ENCODE measurements around the gene HS3ST5. TPM values are rescaled to one million over a fixed set of nuclear protein-coding genes. Genes with fewer than 3 reads are reported as not detected.

Gene HS3ST5
- total RNA-seq, 1 experiment from 2014 or later, result 0.29 TPM

DNA sequence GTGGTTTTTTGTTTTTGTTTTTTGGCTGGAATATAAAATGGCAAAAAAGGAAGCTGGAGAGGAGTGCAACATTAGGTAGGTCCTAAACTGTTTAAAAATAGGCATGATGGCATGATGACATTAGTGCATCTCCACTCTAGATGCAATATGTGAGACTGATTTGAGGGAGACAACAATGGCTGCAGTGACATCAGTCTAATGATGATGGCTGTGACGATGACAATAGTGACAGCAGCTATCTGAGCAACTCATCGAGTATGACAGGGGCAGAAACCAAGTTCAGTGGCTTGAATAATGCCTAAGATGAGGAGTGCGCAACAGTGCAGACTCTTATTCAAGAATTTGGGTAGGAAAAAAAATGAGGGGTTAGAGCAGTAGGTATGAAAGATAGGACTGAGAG lies 82.0 kb downstream of the HS3ST5 start:
- H3K36me3 ChIP-seq (ENCODE audit: control insufficient read depth, insufficient read depth, low read length), result no peaks in the 10 kb centered on the region
- H3K4me1 Mint-ChIP-seq (ENCODE audit: low read depth, unreplicated experiment), result no peaks in the 10 kb centered on the region
- TF ChIP-seq, protein P1, sequence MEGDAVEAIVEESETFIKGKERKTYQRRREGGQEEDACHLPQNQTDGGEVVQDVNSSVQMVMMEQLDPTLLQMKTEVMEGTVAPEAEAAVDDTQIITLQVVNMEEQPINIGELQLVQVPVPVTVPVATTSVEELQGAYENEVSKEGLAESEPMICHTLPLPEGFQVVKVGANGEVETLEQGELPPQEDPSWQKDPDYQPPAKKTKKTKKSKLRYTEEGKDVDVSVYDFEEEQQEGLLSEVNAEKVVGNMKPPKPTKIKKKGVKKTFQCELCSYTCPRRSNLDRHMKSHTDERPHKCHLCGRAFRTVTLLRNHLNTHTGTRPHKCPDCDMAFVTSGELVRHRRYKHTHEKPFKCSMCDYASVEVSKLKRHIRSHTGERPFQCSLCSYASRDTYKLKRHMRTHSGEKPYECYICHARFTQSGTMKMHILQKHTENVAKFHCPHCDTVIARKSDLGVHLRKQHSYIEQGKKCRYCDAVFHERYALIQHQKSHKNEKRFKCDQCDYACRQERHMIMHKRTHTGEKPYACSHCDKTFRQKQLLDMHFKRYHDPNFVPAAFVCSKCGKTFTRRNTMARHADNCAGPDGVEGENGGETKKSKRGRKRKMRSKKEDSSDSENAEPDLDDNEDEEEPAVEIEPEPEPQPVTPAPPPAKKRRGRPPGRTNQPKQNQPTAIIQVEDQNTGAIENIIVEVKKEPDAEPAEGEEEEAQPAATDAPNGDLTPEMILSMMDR (IDR thresholded peaks at IDR 0.05; ENCODE audit: insufficient read depth in 1 of 2, low read depth in 1 of 2, low read length in 1 of 2, severe bottlenecking in 1 of 2, unreplicated experiment in 1 of 2), result no peak
- POLR2A ChIA-PET, result interaction anchor here (0.6 kb wide), 1 partner anchor 10 kb away, joined by 3 read pairs; no protein-coding TSS in a partner anchor
- no peaks in the 10 kb centered on the region for H3K9me3 Mint-ChIP-seq (ENCODE audit: unreplicated experiment)
- no peak for DNase-seq
- no TSS peak for BruUV-seq (replicated peaks)
- no peaks in the 10 kb centered on the region for H3K36me3 Mint-ChIP-seq (ENCODE audit: insufficient read depth, unreplicated experiment)
- H3K4me3 Mint-ChIP-seq (ENCODE audit: unreplicated experiment), result no peak overlapping the region
- intact Hi-C loops (cut with micrococcal nuclease; ENCODE audit: unreplicated experiment), result no loop called here
- H3K4me1 ChIP-seq, result no peaks in the 10 kb centered on the region
- H3K27me3 Mint-ChIP-seq (ENCODE audit: insufficient read depth, unreplicated experiment), result peaks cover 3% of the 10 kb centered on the region
- CTCF ChIA-PET, result no interaction called here
- H3K27ac Mint-ChIP-seq (ENCODE audit: unreplicated experiment), result no peak overlapping the region
- no peak overlapping the region for H3K4me3 ChIP-seq (ENCODE audit: low read depth, low read length)
- H3K9me3 ChIP-seq, result no peaks in the 10 kb centered on the region
- no peaks in the 10 kb centered on the region; the same call in 1 of the 2 replicates for H3K27me3 ChIP-seq (replicated peaks; ENCODE audit: control insufficient read depth, insufficient read depth, low read length)

DNA sequence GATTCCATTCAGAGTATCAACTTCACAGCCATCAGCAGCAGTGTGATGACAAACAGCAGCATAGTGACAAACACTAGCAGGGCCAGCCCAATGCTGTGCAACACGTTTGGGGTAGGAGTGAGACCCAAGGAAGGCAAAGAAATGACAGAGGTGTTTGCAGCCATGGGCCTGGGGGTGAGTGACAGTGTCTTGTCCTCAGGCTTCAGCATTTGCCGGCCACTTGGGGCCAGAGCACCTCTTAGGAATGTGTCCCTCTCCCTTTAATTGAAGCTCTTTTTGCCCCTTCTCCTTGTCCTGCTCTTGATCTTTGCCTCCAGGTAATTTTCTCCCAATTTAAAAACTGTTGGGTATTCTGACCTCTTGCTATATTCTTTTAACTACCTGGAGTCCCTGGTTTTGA lies 84.4 kb downstream of the HS3ST5 start:
- no peaks in the 10 kb centered on the region for H3K4me1 ChIP-seq
- BruUV-seq (replicated peaks), result no TSS peak
- intact Hi-C loops (cut with micrococcal nuclease; ENCODE audit: unreplicated experiment), result no loop called here
- no peak for DNase-seq
- POLR2A ChIA-PET, result no interaction called here
- no peak overlapping the region for H3K4me3 ChIP-seq (ENCODE audit: low read depth, low read length)
- H3K27me3 ChIP-seq (replicated peaks; ENCODE audit: control insufficient read depth, insufficient read depth, low read length), result no peaks in the 10 kb centered on the region
- Mint-ChIP-seq H3K27ac (ENCODE audit: unreplicated experiment) (no peak overlapping the region), H3K36me3 (ENCODE audit: insufficient read depth, unreplicated experiment) (no peaks in the 10 kb centered on the region), H3K9me3 (ENCODE audit: unreplicated experiment) (peaks cover 9% of the 10 kb centered on the region), H3K27me3 (ENCODE audit: insufficient read depth, unreplicated experiment) (no peaks in the 10 kb centered on the region), H3K4me1 (ENCODE audit: low read depth, unreplicated experiment) (no peaks in the 10 kb centered on the region), H3K4me3 (ENCODE audit: unreplicated experiment) (no peak overlapping the region)
- CTCF ChIA-PET, result no interaction called here
- no peaks in the 10 kb centered on the region for H3K9me3 ChIP-seq
- no peaks in the 10 kb centered on the region for H3K36me3 ChIP-seq (ENCODE audit: control insufficient read depth, insufficient read depth, low read length)
- TF ChIP-seq, protein P1 (IDR thresholded peaks at IDR 0.05; ENCODE audit: insufficient read depth in 1 of 2, low read depth in 1 of 2, low read length in 1 of 2, severe bottlenecking in 1 of 2, unreplicated experiment in 1 of 2), result no peak

DNA sequence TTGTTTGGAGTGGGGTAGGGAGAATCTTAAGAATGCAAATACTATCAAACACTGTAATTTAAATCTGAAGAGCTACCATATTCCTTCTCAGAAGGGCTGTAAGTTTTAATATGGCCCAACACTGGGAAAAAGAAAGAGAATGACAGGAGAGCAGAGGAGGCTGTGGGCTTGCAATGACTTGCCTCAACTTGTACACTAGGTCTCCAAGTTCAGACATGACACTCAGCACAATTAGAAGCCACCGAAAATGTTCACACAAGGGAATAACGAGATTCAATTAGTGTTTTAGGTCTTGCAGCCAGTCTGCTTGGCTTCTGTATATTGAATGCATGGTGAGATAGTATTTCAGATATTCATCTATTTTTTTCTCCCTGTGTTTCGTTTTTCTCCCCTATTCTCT lies 89.4 kb downstream of the HS3ST5 start:
- DNase-seq, result no peak
- H3K4me3 ChIP-seq (ENCODE audit: low read depth, low read length), result no peak overlapping the region
- no peaks in the 10 kb centered on the region for H3K27me3 Mint-ChIP-seq (ENCODE audit: insufficient read depth, unreplicated experiment)
- no peaks in the 10 kb centered on the region for H3K9me3 ChIP-seq
- H3K4me1 ChIP-seq, result no peaks in the 10 kb centered on the region
- no peaks in the 10 kb centered on the region for H3K27me3 ChIP-seq (replicated peaks; ENCODE audit: control insufficient read depth, insufficient read depth, low read length)
- no peaks in the 10 kb centered on the region for H3K4me1 Mint-ChIP-seq (ENCODE audit: low read depth, unreplicated experiment)
- TF ChIP-seq, protein P1 (IDR thresholded peaks at IDR 0.05; ENCODE audit: insufficient read depth in 1 of 2, low read depth in 1 of 2, low read length in 1 of 2, severe bottlenecking in 1 of 2, unreplicated experiment in 1 of 2), result no peak
- H3K27ac Mint-ChIP-seq (ENCODE audit: unreplicated experiment), result no peak overlapping the region
- H3K36me3 Mint-ChIP-seq (ENCODE audit: insufficient read depth, unreplicated experiment), result no peaks in the 10 kb centered on the region
- H3K9me3 Mint-ChIP-seq (ENCODE audit: unreplicated experiment), result peaks cover 10% of the 10 kb centered on the region
- no TSS peak for BruUV-seq (replicated peaks)
- POLR2A ChIA-PET, result no interaction called here
- H3K36me3 ChIP-seq (ENCODE audit: control insufficient read depth, insufficient read depth, low read length), result no peaks in the 10 kb centered on the region
- CTCF ChIA-PET, result no interaction called here
- no peak overlapping the region for H3K4me3 Mint-ChIP-seq (ENCODE audit: unreplicated experiment)
- intact Hi-C loops (cut with micrococcal nuclease; ENCODE audit: unreplicated experiment), result no loop called here
